ENCODE results near the gene ARMC6. TPM values are rescaled to one million over a fixed set of nuclear protein-coding genes. Genes with fewer than 3 reads are reported as not detected.

Gene ARMC6
- total RNA-seq, 1 donor from 2014 or later: 32.8 TPM

DNA sequence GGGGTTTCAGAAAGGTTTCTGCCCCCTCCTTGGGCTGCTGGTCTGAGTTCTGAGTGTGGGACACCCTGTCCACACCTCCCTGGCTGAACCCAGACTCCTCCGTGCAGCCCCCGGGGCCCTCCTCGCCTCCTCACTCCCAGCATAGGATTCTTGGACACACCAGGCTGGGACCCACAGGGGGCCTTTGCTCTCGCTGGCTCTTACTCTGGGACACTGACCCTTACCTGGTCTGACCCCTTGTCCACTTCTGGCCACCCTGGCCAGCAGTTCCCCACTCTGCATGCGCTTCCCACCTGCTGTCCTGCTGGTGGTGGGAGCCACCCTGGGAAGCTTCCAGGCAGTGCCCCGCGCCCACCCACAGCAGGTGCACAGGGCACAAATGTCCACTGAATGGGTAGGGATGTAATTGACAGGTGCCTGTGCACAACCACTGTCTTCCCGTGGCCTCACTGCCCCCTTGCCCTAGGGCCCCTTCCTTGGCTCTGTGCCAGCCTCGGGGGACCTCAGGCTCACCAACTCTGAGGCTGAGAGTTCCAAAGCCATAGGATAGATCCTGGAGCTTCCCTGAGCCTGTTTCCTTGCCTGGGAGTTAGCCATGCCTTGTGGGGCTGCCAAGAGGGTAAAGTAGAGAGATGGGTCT is 23.4 kb downstream of the ARMC6 start:
- no peaks in the 10 kb centered on the region for H3K4me1 Mint-ChIP-seq (ENCODE audit: low read depth, unreplicated experiment)
- DNase-seq: no peak
- peaks cover 6% of the 10 kb centered on the region for H3K27me3 Mint-ChIP-seq (ENCODE audit: unreplicated experiment)
- H3K36me3 Mint-ChIP-seq (ENCODE audit: unreplicated experiment): no peaks in the 10 kb centered on the region
- H3K4me3 Mint-ChIP-seq (ENCODE audit: unreplicated experiment): no peak overlapping the region
- TF ChIP-seq, protein P1, sequence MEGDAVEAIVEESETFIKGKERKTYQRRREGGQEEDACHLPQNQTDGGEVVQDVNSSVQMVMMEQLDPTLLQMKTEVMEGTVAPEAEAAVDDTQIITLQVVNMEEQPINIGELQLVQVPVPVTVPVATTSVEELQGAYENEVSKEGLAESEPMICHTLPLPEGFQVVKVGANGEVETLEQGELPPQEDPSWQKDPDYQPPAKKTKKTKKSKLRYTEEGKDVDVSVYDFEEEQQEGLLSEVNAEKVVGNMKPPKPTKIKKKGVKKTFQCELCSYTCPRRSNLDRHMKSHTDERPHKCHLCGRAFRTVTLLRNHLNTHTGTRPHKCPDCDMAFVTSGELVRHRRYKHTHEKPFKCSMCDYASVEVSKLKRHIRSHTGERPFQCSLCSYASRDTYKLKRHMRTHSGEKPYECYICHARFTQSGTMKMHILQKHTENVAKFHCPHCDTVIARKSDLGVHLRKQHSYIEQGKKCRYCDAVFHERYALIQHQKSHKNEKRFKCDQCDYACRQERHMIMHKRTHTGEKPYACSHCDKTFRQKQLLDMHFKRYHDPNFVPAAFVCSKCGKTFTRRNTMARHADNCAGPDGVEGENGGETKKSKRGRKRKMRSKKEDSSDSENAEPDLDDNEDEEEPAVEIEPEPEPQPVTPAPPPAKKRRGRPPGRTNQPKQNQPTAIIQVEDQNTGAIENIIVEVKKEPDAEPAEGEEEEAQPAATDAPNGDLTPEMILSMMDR (IDR thresholded peaks at IDR 0.05; ENCODE audit: partially characterized antibody, unreplicated experiment): no peak
- H3K27ac Mint-ChIP-seq (ENCODE audit: unreplicated experiment): no peak overlapping the region
- peaks cover 2% of the 10 kb centered on the region for H3K9me3 Mint-ChIP-seq (ENCODE audit: unreplicated experiment)

DNA sequence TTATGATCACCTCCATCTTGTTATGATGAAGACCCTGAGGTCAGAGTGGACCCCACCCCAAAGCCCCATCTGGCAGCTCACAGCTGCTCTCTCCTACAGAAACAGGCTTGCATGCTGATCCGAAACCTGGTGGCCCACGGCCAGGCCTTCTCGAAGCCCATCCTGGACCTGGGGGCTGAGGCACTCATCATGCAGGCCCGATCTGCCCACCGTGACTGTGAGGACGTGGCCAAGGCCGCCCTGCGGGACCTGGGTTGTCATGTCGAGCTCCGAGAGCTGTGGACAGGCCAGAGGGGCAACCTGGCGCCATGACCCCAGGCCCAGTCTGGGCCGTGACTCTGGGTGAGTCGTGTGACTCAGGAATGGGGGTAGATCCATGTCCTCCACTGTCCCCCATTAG is 23.9 kb downstream of the ARMC6 start:
- DNase-seq: no peak
- H3K4me3 Mint-ChIP-seq (ENCODE audit: unreplicated experiment): no peak overlapping the region
- H3K27me3 Mint-ChIP-seq (ENCODE audit: unreplicated experiment): peaks cover 6% of the 10 kb centered on the region
- no peaks in the 10 kb centered on the region for H3K36me3 Mint-ChIP-seq (ENCODE audit: unreplicated experiment)
- H3K9me3 Mint-ChIP-seq (ENCODE audit: unreplicated experiment): peaks cover 3% of the 10 kb centered on the region
- TF ChIP-seq, protein P1 (IDR thresholded peaks at IDR 0.05; ENCODE audit: partially characterized antibody, unreplicated experiment): no peak
- no peak overlapping the region for H3K27ac Mint-ChIP-seq (ENCODE audit: unreplicated experiment)
- no peaks in the 10 kb centered on the region for H3K4me1 Mint-ChIP-seq (ENCODE audit: low read depth, unreplicated experiment)

DNA sequence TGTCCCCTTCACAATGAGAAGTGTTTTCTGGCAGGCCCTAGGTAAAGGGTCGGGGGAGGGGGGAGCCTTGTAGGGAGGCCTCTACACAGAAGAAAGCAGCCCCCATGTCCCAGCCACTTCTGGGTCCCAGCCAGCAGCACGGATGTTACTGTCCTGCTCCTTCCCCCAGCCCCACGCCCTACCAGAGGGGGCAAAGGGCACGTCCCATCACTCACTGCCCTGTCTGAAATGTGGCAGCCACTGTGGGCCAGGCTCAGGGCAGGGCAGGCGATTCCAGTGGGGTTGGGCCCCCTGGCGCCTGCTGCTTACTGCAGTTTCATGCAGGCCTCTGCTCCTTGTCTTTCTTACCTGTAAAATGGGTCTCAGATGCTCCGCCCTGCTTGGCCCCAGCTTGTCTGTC is 24.3 kb downstream of the ARMC6 start:
- TF ChIP-seq, protein P1 (IDR thresholded peaks at IDR 0.05; ENCODE audit: partially characterized antibody, unreplicated experiment): no peak
- Mint-ChIP-seq H3K27me3 (ENCODE audit: unreplicated experiment) (peaks cover 6% of the 10 kb centered on the region), H3K4me1 (ENCODE audit: low read depth, unreplicated experiment) (peaks cover 2% of the 10 kb centered on the region), H3K4me3 (ENCODE audit: unreplicated experiment) (no peak overlapping the region), H3K27ac (ENCODE audit: unreplicated experiment) (no peak overlapping the region), H3K9me3 (ENCODE audit: unreplicated experiment) (peaks cover 4% of the 10 kb centered on the region), H3K36me3 (ENCODE audit: unreplicated experiment) (no peaks in the 10 kb centered on the region)
- no peak for DNase-seq

DNA sequence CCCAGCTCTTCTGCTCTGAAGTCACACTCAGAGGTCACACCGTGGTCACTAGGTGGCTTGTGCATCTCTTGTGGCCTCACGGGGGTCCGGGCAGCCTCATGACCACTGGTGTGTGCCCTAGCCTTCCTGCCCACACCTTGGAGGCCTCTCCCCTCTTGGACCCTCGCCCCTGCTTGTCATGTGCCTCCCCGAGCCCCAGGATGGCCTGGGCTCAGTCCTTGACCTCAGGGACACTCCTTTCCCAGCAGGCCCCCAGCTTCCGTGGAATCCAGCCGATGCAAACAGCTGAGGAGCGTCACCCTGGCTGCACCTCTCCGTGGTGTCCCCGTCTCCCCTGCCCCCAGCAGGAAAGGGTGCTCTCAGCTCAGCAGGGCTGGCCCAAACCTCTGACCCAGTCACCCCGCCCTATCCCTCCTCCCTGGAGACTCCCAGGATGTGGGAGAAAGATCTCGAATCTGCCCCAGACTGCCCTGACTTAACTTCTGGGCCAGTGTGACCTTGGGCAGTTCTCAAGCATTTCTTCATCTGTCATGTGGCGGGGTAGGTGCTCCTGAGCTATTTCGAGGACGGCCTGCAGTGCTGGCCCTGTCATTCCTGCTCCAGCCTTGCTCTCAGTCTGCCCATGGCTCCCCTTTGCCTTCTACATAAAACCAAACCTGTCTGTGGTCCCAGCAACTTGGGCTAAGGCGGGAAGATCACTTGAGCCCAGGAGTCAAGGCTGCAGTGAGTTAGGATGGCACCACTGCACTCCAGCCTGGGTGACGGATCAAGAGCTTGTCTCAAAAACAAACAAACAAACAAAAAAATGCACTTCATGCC is 25.8 kb downstream of the ARMC6 start:
- Mint-ChIP-seq H3K27me3 (ENCODE audit: unreplicated experiment) (peaks cover 7% of the 10 kb centered on the region), H3K4me3 (ENCODE audit: unreplicated experiment) (no peak overlapping the region), H3K27ac (ENCODE audit: unreplicated experiment) (no peak overlapping the region), H3K4me1 (ENCODE audit: low read depth, unreplicated experiment) (peaks cover 3% of the 10 kb centered on the region), H3K36me3 (ENCODE audit: unreplicated experiment) (no peaks in the 10 kb centered on the region), H3K9me3 (ENCODE audit: unreplicated experiment) (peaks cover 4% of the 10 kb centered on the region)
- DNase-seq: no peak
- TF ChIP-seq, protein P1 (IDR thresholded peaks at IDR 0.05; ENCODE audit: partially characterized antibody, unreplicated experiment): no peak
